ENCODE data around the gene EIF2AK3.
"Not testable (repeated sequence)": the region's sequence is repeated elsewhere in the genome, so short reads cannot be mapped to it uniquely, and the experiment has no call there.

Gene EIF2AK3

GRCh38 chr2:88654714-88655113, 27.4 kb upstream of the EIF2AK3 start:
- Histone ChIP-seq H3K9ac (ENCODE audit: low read length) (no peak overlapping the region), H3K27me3 (ENCODE audit: insufficient read depth, low read length) (no peaks in the 10 kb centered on the region), H3K4me1 (ENCODE audit: insufficient read depth, low read length, severe bottlenecking) (no peaks in the 10 kb centered on the region), H3K9me3 (ENCODE audit: low read length) (no peaks in the 10 kb centered on the region), H4K20me1 (ENCODE audit: insufficient read depth, low read length) (no peaks in the 10 kb centered on the region), H3K27ac (ENCODE audit: low read depth, low read length, poor library complexity, severe bottlenecking) (no peak overlapping the region), H3K4me3 (ENCODE audit: low read depth, low read length, poor library complexity, severe bottlenecking) (no peak overlapping the region), H3K9me2 (ENCODE audit: low read depth, low read length) (no peaks in the 10 kb centered on the region), H2AFZ (ENCODE audit: low read length) (no peak overlapping the region), H3K79me2 (ENCODE audit: insufficient read depth, low read length) (no peaks in the 10 kb centered on the region), H3K4me2 (ENCODE audit: low read length) (no peak overlapping the region), H3K36me3 (ENCODE audit: insufficient read depth, low read length) (no peaks in the 10 kb centered on the region), H3F3A (ENCODE audit: insufficient read depth, low read length) (no peaks in the 10 kb centered on the region)
- no peak for TF ChIP-seq CTCF (IDR thresholded peaks at IDR 0.05; ENCODE audit: low read length)
- TF ChIP-seq EZH2 (IDR thresholded peaks at IDR 0.05; ENCODE audit: borderline replicate concordance, low read length) = no peak

- no peak overlapping the region for H2AFZ ChIP-seq (ENCODE audit: low read length)
- H3K4me1 ChIP-seq (ENCODE audit: insufficient read depth, low read length, severe bottlenecking) = no peaks in the 10 kb centered on the region
- no peaks in the 10 kb centered on the region for H3K27me3 ChIP-seq (ENCODE audit: insufficient read depth, low read length)
- no peak overlapping the region for H3K4me3 ChIP-seq (ENCODE audit: low read depth, low read length, poor library complexity, severe bottlenecking)
- H3K27ac ChIP-seq (ENCODE audit: low read depth, low read length, poor library complexity, severe bottlenecking) = no peak overlapping the region
- H3K9ac ChIP-seq (ENCODE audit: low read length) = no peak overlapping the region
- H4K20me1 ChIP-seq (ENCODE audit: insufficient read depth, low read length) = no peaks in the 10 kb centered on the region
- no peaks in the 10 kb centered on the region for H3K9me3 ChIP-seq (ENCODE audit: low read length)
- H3K36me3 ChIP-seq (ENCODE audit: insufficient read depth, low read length) = no peaks in the 10 kb centered on the region
- H3K4me2 ChIP-seq (ENCODE audit: low read length) = no peak overlapping the region
- no peaks in the 10 kb centered on the region for H3K79me2 ChIP-seq (ENCODE audit: insufficient read depth, low read length)
- no peaks in the 10 kb centered on the region for H3K9me2 ChIP-seq (ENCODE audit: low read depth, low read length)
- TF ChIP-seq CTCF (IDR thresholded peaks at IDR 0.05; ENCODE audit: low read length) = no peak
- no peak for TF ChIP-seq EZH2 (IDR thresholded peaks at IDR 0.05; ENCODE audit: borderline replicate concordance, low read length)
- H3F3A ChIP-seq (ENCODE audit: insufficient read depth, low read length) = no peaks in the 10 kb centered on the region
These were observed 24.4 kb upstream of the EIF2AK3 start for GRCh38 chr2:88651646-88652045.

- H3K9ac ChIP-seq (ENCODE audit: low read length); H3K4me3 ChIP-seq (ENCODE audit: low read depth, low read length, poor library complexity, severe bottlenecking); H3K27me3 ChIP-seq (ENCODE audit: insufficient read depth, low read length); H3K4me1 ChIP-seq (ENCODE audit: insufficient read depth, low read length, severe bottlenecking); H3F3A ChIP-seq (ENCODE audit: insufficient read depth, low read length); H3K79me2 ChIP-seq (ENCODE audit: insufficient read depth, low read length); H4K20me1 ChIP-seq (ENCODE audit: insufficient read depth, low read length); H3K27ac ChIP-seq (ENCODE audit: low read depth, low read length, poor library complexity, severe bottlenecking); H2AFZ ChIP-seq (ENCODE audit: low read length); H3K9me2 ChIP-seq (ENCODE audit: low read depth, low read length); H3K4me2 ChIP-seq (ENCODE audit: low read length); H3K9me3 ChIP-seq (ENCODE audit: low read length); H3K36me3 ChIP-seq (ENCODE audit: insufficient read depth, low read length): not testable (repeated sequence)
These were observed 18.1 kb upstream of the EIF2AK3 start for GRCh38 chr2:88645291-88645882.

GRCh38 chr2:88642278-88642677, 15.0 kb upstream of the EIF2AK3 start:
- Histone ChIP-seq H3K27me3 (ENCODE audit: insufficient read depth, low read length) (no peaks in the 10 kb centered on the region), H3K9me3 (ENCODE audit: low read length) (peaks cover 5% of the 10 kb centered on the region; the same call in 1 of the 2 replicates), H3K9me2 (ENCODE audit: low read depth, low read length) (no peaks in the 10 kb centered on the region), H3K4me1 (ENCODE audit: insufficient read depth, low read length, severe bottlenecking) (no peaks in the 10 kb centered on the region), H3K4me3 (ENCODE audit: low read depth, low read length, poor library complexity, severe bottlenecking) (no peak overlapping the region), H2AFZ (ENCODE audit: low read length) (no peak overlapping the region), H3K79me2 (ENCODE audit: insufficient read depth, low read length) (no peaks in the 10 kb centered on the region), H3F3A (ENCODE audit: insufficient read depth, low read length) (no peaks in the 10 kb centered on the region), H3K9ac (ENCODE audit: low read length) (no peak overlapping the region), H3K27ac (ENCODE audit: low read depth, low read length, poor library complexity, severe bottlenecking) (no peak overlapping the region), H4K20me1 (ENCODE audit: insufficient read depth, low read length) (no peaks in the 10 kb centered on the region), H3K4me2 (ENCODE audit: low read length) (no peak overlapping the region), H3K36me3 (ENCODE audit: insufficient read depth, low read length) (no peaks in the 10 kb centered on the region)
- TF ChIP-seq CTCF (IDR thresholded peaks at IDR 0.05; ENCODE audit: low read length) (no peak), EZH2 (IDR thresholded peaks at IDR 0.05; ENCODE audit: borderline replicate concordance, low read length) (no peak)

All from OCI-LY1 (cell line).